ENCODE results near the gene DOLK.

- TF ChIP-seq, protein P1, sequence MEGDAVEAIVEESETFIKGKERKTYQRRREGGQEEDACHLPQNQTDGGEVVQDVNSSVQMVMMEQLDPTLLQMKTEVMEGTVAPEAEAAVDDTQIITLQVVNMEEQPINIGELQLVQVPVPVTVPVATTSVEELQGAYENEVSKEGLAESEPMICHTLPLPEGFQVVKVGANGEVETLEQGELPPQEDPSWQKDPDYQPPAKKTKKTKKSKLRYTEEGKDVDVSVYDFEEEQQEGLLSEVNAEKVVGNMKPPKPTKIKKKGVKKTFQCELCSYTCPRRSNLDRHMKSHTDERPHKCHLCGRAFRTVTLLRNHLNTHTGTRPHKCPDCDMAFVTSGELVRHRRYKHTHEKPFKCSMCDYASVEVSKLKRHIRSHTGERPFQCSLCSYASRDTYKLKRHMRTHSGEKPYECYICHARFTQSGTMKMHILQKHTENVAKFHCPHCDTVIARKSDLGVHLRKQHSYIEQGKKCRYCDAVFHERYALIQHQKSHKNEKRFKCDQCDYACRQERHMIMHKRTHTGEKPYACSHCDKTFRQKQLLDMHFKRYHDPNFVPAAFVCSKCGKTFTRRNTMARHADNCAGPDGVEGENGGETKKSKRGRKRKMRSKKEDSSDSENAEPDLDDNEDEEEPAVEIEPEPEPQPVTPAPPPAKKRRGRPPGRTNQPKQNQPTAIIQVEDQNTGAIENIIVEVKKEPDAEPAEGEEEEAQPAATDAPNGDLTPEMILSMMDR (IDR thresholded peaks at IDR 0.05): no peak
- TF ChIP-seq EP300 (IDR thresholded peaks at IDR 0.05) (peak in 1 of 4 donors; percentile 87), POLR2A (IDR thresholded peaks at IDR 0.05) (peak in 1 of 4 donors; percentile 60)
These were observed 35.0 kb downstream of the DOLK start for GRCh38 chr9:128912270-128912853.
